Activated gamma-delta T cell (primary cell): ENCODE data around the gene PHLPP2.
"Not testable (repeated sequence)": the region's sequence is repeated elsewhere in the genome, so short reads cannot be mapped to it uniquely, and the experiment has no call there.

Source experiments
- DNase-seq: peaks from one replicate; lab custom pipeline; 2025; lab: John Stamatoyannopoulos, UW

The PHLPP2 gene

DNA sequence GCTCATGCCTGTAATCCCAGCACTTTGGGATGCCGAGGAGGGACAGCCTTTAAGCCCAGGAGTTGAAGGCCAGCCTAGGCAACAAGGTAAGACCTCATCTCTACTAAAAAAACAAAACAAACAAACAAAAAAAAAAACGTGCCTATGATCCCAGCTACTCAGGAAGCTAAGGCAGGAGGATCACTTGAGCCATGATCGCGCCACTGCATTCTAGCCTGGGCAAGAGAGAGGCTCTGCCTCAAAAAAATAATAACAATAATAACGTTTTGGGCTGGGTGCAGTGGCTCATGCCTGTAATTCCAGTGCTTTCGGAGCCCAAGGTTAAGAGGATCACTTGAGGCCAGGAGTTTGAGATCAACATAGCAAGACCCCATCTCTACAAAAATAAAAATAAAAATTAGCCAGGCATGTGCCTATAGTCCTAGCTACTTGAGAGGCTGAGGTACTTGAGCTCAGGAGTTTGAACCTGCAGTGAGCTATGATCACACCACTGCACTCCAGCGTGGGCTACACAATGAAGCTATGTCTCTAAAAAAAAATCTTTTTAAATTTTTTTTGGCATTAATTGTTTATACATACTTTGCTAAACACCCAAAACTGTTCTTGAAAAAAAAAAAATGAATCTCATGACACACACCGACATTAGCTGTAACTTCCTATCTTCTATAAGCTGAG is 3.3 kb downstream of the PHLPP2 start:
- DNase-seq: no peak

DNA sequence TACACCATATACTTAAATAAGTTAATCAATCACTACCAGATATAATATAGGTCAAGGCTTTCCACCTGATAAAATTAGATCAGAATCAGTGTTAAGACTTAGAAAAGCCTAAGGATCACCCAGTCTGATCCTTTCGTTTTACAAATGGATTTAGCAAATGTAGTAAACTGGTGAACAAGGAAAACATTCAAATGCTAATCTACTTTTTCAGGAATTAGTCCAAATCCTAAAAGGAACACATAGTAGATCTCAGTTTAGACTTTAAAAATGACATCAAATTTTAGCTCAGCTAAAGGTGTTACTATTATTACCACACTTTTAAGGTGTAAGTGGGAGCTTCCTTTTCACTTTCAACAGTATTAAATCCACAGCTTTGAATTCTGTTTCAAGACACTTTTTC is 12.0 kb downstream of the PHLPP2 start:
- DNase-seq: no peak

DNA sequence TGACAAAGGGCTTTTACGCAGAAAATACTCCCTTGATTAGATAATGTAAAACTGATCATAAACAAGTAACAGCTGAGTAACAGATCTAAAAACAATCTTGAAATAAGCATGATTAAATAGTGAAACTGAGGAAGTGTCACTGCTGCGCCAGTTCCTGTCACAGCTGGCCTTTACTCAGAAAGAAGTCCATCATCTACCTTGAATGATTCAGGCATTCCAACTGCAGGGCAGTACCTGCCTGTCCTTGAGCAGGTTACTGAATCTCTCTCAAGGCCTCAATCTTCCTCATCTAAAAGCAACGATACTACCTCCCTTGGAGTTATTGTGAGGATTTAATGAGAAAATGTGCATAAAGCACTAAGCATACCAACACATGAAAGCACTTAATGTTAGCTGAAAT is 12.7 kb downstream of the PHLPP2 start:
- DNase-seq: no peak

DNA sequence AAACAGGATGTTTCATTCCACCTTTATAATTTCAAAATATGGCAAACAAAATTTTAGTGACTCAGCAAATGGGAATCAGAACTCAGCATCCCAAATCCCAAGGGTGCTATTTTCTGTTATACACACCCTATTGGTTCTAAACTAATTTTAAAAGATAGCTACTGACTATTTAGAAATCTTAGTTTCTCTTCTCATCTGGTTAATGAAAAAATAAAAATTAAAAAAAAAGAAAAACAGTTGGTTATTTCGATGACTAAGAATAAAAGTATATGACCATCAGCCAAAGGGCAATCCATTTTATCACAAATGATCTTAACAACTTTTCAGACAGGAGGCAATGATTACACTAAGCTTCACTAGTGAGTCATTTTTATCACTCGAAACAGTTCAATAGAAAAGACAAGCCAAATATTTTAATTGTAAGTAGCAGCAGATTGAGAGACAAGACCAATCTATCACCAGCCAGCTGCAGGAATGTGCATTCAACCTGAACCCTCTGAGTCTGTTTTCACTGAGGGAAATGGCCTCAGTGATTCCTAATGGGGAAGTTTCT is 15.2 kb downstream of the PHLPP2 start:
- no peak for DNase-seq

DNA sequence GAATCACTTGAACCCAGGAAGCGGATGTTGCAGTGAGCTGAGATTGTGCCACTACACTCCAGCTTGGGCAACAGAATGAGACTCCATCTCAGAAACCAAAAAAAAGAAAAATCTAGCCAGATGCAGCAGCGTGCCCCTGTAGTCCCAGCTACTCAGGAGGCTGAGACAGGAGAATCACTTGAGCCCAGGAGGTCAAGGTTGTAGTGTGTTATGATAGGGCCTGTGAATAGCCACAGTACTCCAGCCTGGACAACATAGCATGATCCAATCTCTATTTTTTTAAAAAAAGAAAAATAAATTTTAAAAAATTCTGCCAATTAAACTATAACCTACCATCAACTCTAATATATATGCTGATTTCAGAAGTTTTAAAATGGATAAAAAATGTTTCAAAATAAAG is 15.8 kb downstream of the PHLPP2 start:
- no peak for DNase-seq

DNA sequence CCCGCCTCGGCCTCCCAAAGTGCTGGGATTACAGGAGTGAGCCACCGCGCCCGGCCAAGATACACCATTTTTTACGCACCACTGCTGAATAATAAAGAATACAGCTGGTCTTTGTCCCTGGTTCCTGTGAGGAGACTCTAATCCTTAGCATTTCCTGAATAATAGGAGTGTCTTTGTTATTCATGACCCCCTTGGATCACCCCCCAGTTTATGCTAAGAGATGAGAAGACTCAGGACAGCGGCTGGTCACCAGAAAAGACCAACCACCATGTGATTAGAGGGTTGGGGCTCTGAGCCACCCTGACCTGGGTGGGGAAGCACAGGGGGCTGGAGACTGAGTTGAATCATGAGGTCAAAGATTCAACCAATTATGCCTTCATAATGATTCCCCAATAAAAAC is 17.3 kb downstream of the PHLPP2 start:
- no peak for DNase-seq

DNA sequence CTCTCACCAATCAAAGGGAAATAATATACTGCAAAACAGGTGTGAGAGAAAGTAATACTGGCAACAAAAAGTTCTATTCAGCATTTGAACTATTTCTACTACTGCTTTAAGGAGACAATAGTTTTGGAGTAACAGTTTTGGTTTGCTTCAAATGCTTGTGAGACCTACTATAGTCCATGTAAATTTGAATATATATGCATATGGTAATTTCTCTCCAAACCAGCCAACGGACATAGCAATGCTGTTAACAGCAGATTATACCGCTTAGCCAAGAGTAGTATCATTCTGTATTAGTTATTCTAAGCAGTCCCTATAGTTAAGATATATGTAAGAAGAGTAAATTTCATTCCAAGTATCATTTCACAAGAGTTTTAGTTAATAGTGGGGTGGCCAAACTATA is 18.5 kb downstream of the PHLPP2 start:
- DNase-seq: no peak

DNA sequence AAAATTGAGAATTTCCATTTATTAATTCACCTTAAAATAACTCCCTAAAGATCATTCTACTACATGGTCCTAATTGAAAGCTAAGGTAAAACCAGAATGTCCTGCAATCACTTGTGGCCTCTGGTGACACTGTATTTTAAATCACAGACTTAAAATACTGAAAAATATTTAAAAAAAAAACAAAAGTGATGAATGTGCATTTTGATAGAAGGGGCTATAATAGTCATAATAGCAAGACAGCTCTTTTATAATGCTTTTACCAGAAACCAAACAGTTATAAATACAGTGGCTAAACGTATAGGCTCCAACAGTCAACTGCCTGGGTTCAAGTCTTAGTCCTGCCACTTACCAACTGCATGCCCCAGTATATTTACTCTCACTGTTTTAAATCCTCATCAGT is 21.2 kb downstream of the PHLPP2 start:
- no peak for DNase-seq

DNA sequence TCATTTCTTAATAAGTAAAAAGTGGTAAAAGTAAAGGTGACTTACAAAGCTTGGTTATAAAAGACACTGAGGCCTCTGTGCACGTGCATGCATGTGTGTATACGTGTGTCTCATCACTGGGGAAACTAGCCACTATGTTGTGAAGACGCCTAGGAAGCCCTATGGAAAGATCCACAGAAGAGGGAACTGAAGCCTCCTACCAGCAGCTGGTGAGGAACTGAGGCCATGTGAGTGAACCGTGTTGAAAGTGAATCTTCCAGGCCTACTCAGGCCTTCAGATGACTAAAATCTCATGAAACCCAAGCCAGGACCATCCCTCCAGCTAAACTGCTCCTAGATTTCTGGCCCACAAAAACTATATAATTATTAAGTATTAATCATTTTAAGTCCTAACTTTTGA is 23.7 kb downstream of the PHLPP2 start:
- no peak for DNase-seq

DNA sequence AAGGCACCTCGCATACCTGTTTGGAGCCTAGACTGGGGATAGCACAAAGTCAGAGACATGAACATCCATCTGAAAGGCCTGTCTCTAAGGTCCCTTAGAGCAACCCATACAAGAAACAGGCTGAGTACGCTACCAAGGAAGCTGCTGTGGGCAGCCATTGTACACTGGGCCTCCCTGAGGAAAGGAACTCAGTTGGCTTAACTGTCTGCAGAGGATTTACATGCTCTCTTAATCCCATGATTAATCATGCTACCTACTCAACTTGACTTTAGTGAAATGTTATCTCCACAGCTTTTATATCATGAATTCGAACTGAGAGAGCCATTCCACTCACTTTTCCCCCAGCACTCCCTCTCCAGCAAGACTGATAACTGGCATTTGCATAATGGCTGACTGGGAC is 26.0 kb downstream of the PHLPP2 start:
- DNase-seq: no peak

DNA sequence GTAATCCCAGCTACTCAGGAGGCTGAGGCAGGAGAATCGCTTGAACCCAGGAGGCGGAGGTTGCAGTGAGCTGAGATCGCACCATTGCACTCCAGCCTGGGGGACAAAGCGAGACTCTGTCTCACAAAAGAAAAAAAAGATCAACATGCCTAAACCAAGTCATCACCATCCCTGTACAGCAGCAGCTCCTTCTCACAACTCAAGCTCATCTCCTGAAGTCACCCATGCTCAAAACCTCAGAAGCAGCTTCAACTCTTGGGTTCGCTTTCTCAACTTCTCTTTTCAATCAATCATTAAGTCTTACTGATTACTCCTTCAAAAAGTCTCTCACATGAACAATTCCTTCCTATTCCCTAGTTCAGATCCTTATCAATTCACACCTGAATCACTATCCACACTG is 31.3 kb downstream of the PHLPP2 start:
- no peak for DNase-seq

DNA sequence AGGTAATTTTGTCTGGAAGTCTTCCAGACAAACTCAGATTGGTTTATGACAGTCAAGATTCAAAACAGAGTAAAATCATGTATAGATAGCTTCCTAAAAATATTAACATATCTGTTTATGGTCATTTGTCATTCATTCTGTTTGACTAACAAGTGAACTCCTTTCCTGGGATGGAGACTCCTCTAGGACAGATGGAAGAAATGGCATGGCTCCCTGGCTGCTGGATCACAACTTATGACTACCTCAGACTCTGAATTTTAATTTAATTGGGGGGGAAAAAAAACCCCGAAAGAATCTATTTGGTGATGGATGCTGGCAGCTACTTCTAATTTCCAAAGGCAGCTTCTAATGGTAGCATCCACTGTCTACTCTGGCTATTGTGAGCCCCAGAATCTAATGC is 34.6 kb downstream of the PHLPP2 start:
- DNase-seq: no peak

DNA sequence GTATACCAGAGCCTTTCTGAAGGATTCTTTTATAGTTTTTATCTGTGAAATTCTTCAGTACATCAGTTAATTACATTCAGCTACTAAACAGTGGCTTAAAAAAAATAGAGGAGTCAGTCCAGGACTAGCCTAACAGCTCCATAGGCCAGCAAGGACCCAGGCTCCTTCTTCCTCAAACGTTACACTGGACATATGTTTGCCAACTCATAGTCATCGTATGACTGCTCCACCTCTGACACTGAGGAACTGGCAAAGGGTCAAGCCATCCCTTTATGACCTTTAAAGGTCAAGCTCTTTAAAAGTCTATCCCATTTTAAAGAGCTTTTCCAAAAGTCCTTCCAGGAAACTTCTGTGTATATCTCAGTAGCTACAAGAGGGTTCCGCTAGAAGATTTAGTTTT is 36.6 kb downstream of the PHLPP2 start:
- DNase-seq: no peak

DNA sequence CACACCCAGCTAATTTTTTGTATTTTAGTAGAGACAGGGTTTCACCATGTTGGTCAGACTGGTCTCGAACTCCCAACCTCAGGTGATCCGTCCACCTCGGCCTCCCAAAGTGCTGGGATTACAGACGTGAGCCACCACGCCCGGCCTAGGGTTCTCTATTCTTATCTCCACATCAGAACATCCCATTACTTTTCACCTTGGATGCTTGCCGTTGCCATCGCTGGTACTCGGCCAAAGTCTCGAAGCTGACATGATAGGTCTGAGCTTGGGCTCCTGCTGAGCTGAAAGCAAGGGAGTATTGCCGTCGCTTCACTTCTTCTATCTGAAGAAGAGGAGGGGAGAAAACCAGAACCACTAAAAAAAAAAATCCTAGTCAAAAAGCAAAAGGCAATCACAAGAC is 40.2 kb downstream of the PHLPP2 start:
- DNase-seq: not testable (repeated sequence)

DNA sequence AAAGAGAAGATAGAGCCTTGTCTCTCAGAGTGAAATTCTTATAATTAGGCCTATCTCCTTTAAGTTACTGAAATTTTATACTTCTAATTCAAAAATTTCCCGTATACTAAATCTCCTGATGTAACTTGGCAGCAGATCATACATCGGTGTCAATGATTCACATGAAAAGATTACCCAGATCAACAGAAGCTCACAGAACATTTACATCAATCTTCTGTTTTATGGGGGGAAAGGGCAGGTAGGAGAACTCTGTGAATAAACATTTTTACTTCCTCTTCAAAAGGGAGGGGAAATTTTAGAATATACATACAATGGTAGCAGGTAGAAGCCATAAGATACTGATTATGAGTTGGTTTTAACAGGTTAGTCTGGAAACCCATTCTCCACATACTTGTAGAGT is 43.1 kb downstream of the PHLPP2 start:
- no peak for DNase-seq

DNA sequence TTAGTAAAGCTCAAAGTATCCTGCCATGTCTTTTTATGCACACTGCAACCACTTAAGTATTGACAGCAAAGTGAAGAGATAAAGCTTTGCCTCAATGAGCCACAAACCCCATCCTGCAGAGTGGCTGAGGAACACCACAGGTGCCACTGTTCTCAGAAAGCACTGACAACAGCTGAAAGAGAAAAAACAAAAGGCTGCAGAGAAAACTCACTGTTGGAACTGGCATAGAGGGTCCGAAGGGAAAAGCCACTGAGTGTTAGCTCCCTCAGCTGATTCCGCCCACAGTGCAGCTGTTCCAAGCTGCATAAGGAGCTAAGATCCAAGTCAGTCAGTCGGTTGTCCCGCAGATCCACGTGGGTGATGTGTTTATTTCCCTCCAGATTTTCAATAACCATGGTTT is 48.3 kb downstream of the PHLPP2 start:
- no peak for DNase-seq

DNA sequence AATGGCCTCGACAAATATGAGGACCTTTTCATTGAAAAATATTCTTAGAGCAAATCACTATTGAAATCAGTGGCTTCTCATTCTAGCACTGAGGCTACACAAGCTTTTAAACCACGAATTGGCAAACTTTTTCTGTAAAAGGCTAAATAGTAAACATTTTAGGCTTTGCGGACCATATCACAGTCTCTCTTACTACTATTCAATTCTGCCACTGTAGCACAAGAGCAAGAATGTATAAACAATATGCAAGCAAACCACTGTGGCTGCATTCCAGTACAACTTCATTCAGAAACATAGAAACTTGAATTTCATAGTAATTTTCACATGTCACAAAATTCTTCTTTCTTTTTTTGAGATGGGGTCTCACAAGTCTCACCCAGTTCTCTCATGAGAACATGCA is 49.1 kb downstream of the PHLPP2 start:
- no peak for DNase-seq

DNA sequence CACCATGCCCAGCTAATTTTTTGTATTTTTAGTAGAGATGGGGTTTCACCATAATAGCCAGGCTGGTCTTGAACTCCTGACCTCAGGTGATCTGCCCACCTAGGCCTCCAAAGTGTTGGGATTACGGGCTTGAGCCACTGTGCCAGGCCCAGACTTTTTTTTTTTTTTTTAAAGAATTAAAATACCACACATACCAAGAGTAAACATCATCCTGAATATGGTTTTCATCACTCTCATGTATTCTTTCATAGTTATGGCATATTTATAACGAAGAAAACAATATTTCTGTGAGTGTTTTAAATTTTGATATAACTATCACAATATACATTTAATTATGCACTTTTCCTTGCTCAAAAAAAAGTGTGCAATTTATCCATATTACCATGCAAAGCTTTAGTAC is 50.3 kb downstream of the PHLPP2 start:
- DNase-seq: no peak

DNA sequence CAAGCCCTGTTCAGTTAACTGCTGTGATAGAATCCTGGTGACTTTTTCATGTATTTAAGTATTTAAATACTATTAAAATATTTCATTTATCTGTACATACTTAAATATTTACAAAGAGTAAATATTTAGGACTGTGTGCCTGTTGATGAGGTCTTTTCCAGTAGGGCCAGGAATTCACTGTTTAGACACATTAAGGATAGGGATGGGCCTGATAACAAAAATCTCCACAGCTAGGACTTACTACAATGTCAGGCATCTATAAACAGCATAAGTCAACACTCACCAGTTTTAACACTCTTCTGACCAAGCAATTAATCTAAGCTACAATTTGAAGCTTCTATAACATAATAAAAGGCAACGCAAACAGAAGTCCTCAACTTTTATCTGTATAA is 50.9 kb downstream of the PHLPP2 start:
- no peak for DNase-seq

DNA sequence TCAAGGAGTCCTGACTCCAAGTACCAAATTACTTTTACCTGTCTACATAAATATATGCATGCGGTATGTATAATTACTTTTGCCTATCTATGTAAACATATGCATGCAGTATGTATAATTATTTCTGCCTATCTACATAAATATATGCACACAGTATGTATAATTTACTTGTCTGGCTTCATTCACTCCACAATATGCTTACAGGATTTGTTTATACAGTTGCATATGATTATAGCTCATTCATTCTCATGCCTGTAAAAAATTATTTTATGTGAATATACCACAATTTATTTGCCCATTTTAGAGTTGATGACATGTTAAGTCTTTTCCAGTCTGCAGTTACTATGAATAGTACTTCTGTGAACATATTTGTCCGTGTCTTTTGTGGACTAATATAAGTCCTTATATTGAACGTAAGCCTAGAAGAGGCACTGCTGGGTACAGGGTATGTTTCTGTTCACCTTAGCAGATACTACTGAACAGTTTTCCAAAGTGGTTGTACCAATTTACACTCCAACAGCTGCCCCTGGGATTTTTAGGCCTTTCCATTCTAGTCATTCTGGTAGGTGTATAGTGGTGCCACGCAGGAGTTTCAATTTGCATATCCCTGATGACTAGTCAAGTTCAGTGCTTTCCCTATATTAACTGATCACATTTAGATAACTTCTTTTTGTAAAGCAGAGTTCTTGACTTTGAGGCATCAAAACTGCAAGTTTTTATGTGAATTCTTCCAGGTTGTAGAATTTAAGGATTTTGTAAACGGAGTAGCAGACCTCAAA is 51.5 kb downstream of the PHLPP2 start:
- DNase-seq: no peak

DNA sequence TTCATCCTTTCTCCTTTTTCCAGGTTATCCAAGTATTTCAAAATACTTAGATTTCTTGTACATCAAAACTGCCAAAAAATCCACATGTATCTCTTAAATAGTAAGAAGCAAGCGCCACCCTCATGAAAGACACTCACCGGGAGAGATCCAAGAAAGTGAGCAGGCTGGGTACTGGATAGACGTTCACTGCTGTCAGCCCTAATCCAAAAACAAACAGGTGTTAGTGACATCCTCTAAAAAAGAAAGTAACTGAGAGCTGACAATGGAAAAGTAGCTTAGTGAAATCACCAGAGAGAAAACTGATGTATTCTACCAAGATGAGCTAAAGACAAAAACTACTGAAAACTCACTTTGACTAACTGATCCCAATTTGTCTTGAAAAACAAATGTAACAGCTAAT is 52.4 kb downstream of the PHLPP2 start:
- DNase-seq: no peak

DNA sequence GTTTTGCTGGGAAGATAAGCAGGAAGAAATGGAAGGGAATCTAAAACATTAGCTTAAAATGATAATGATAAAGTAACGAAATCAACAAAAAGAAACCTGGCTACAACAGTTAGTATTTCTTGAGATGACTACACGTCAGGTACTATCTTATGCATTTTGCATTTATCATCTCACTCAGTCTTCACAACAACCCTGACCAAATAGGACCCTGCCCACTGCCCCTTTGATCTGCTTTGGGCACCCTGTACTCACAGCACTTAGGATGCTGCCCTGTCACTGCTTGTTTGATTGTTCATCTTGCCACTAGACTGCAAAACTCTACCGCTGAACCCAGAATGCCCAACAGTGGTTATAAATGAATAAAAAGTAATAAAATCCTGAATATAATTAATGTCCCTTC is 53.3 kb downstream of the PHLPP2 start:
- DNase-seq: no peak

DNA sequence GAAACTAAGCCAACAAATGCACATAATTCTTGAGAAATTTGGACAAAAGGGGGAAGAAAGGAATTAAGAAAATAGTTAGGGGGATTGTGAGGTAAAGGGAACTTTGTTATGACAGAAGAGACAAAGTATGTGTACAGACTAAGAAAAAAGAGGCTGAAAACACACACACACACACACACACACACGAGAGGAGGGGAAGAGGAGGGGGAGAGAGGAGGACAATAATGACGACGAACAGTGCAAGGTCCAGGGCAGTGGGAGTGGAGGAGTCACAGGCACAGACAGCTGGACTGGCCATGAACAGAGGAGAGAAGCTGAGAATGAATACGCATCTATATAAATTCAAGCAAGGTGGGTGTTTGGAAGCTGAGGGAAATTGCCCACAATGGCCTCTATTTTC is 54.0 kb downstream of the PHLPP2 start:
- no peak for DNase-seq
